GM21423 (cell line): ENCODE results near the gene IL17F.

Source experiments
- ATAC-seq: cut with Tn5 transposase; IDR thresholded peaks from one replicate; pipeline ENCODE4 v1.9.1; 2021; ENCODE audit warnings: mild to moderate bottlenecking, moderate library complexity; ENCODE audit not compliant: unreplicated experiment

The IL17F gene

GRCh38 chr6:52191824-52192223 is 52.5 kb downstream of the IL17F start:
- no peak for ATAC-seq

GRCh38 chr6:52190409-52190808 is 53.9 kb downstream of the IL17F start:
- ATAC-seq, result no peak

- no peak for ATAC-seq
Observed at GRCh38 chr6:52189974-52190373, 54.3 kb downstream of the IL17F start.

GRCh38 chr6:52187098-52187497 is 57.2 kb downstream of the IL17F start:
- no peak for ATAC-seq
